HepG2 (cell line): ENCODE data around the gene APLP1. TPM values are rescaled to one million over a fixed set of nuclear protein-coding genes. Genes with fewer than 3 reads are reported as not detected.

ENCODE experiments used
- ESRRA ChIP-seq: sonication (generic); formaldehyde crosslinking; IDR thresholded peaks from 2 replicates; pipeline ENCODE4 v1.5.1; 2020; ENCODE audit warnings: mild to moderate bottlenecking, low read depth, missing genetic modification reagents
- JUND ChIP-seq: sonication (generic); formaldehyde crosslinking; IDR thresholded peaks from 2 replicates; pipeline ENCODE4 v1.8.0; 2022; ENCODE audit warnings: mild to moderate bottlenecking, missing genetic modification reagents
- STAG1 ChIP-seq: sonication (generic); formaldehyde crosslinking; IDR thresholded peaks from 2 replicates; pipeline ENCODE4 v1.4.0; 2020; ENCODE audit warnings: missing genetic modification reagents
- THAP11 ChIP-seq: IDR thresholded peaks from 2 replicates; pipeline ENCODE4 v1.6.1; 2016; ENCODE audit warnings: missing biosample characterization, missing genetic modification reagents
- U2AF2 ChIP-seq: fragments of 200-400 bp; formaldehyde crosslinking; IDR thresholded peaks from 2 replicates; pipeline ENCODE4 v1.6.1; 2017; ENCODE audit warnings: low read depth, mild to moderate bottlenecking, low read length
- ZNF235 ChIP-seq: sonication (generic); formaldehyde crosslinking; IDR thresholded peaks from 2 replicates; pipeline ENCODE4 v1.8.1; 2023; ENCODE audit warnings: mild to moderate bottlenecking, missing genetic modification reagents, borderline replicate concordance
- ZNF326 ChIP-seq: sonication (generic); formaldehyde crosslinking; IDR thresholded peaks from 2 replicates; pipeline ENCODE4 v1.4.0; 2020; ENCODE audit warnings: missing genetic modification reagents, borderline replicate concordance
- ZNF530 ChIP-seq: sonication (generic); formaldehyde crosslinking; IDR thresholded peaks from 2 replicates; pipeline ENCODE4 v1.5.0; 2020; ENCODE audit warnings: low read depth, mild to moderate bottlenecking, missing genetic modification reagents
- ZNF678 ChIP-seq: sonication (generic); formaldehyde crosslinking; IDR thresholded peaks from 2 replicates; pipeline ENCODE4 v1.4.0; 2020; ENCODE audit warnings: mild to moderate bottlenecking, missing genetic modification reagents
- ZNF709 ChIP-seq: sonication (generic); formaldehyde crosslinking; IDR thresholded peaks from 2 replicates; pipeline ENCODE4 v1.5.0; 2020; ENCODE audit warnings: mild to moderate bottlenecking, missing genetic modification reagents
- ZNF839 ChIP-seq: sonication (generic); formaldehyde crosslinking; IDR thresholded peaks from 2 replicates; pipeline ENCODE4 v1.4.0; 2020; ENCODE audit warnings: missing genetic modification reagents, mild to moderate bottlenecking, borderline replicate concordance
- polyA plus RNA-seq, 8 experiments: library from polyadenylated mRNA; depleted of rRNA in 3 of 8; stranded (reverse) in 7 of 8; unstranded in 1 of 8; fragments of >200 nt; fragmentation: Illumina TruSeq in 4 of 8; extraction: Trizol in 4 of 8; gene quantifications; 2 replicates each; pipeline versions ENCODE4 v1.2.1 to v1.2.3, GENCODE V29; 2011 to 2016; ENCODE audit warnings: low read depth in 4 of 8, missing spikeins in 1 of 8, mixed read lengths in 1 of 8; ENCODE audit not compliant: insufficient read depth in 1 of 8
- total RNA-seq, 5 experiments: library from RNA; depleted of rRNA; stranded (reverse); fragments of >200 nt; fragmentation: Illumina TruSeq; extraction: Trizol; gene quantifications; 2 replicates each; pipeline ENCODE4 v1.2.3, GENCODE V29; 2016; ENCODE audit warnings: low read depth in 1 of 5
- TF ChIP-seq, protein P1 (sequence below): IDR thresholded peaks from 2 replicates; pipeline ENCODE4 v1.6.1; 2016; ENCODE audit warnings: mild to moderate bottlenecking
- TF ChIP-seq, protein P2 (sequence below): sonication (generic); formaldehyde crosslinking; IDR thresholded peaks from 2 replicates; pipeline ENCODE4 v1.4.0; 2020; ENCODE audit warnings: mild to moderate bottlenecking, missing genetic modification reagents
- TF ChIP-seq, protein P3 (sequence below): sonication (generic); formaldehyde crosslinking; IDR thresholded peaks from 2 replicates; pipeline ENCODE4 v1.4.0; 2020; ENCODE audit warnings: mild to moderate bottlenecking, missing genetic modification reagents
- TF ChIP-seq, protein P4 (sequence below): sonication (generic); formaldehyde crosslinking; IDR thresholded peaks from 2 replicates; pipeline ENCODE4 v1.4.0; 2020; ENCODE audit warnings: low read depth, mild to moderate bottlenecking, missing genetic modification reagents
- TF ChIP-seq, protein P5 (sequence below): sonication (generic); formaldehyde crosslinking; IDR thresholded peaks from 2 replicates; pipeline ENCODE4 v1.5.0; 2020; ENCODE audit warnings: mild to moderate bottlenecking, missing genetic modification reagents, borderline replicate concordance

APLP1 gene
- total and polyA plus RNA-seq, 2 of the 13 experiments (the other 11 are each of a cell fraction or from before 2014, with no cell fraction given), result 2.0 to 2.9 TPM

DNA sequence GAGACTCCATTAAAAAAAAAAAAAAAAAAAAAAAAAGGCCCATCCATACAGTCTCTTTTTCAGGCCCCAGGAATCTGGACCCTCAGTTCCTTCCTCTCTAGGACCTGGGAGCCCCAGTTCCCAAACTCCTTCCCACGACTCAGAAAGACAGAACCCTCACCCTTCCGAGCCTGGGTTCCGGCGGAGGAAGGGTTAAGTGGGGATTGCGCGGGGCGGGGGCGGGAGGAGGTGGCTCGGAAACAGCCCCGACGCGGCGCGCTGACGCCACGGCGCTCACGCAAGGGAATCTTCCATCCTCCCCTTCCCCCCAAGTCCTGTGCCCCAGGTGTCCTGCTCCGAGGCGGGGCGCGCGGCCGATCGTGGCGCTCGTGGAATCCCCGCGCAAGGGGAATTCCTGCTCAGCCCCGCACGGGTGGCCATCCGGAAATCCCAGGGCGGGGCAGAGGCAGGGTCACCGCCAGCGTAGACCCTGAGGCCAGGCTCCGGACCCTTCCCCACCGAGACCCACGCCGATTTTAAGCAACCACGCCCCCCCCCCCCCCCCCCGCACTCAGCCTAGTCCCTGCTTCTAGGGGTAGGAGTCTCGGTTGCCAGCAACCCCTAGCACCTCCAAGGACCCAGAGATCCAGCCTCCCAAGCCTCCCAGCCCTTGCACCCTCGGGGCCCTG, 31.3 kb downstream of the APLP1 start (continued):
- TF ChIP-seq, protein P1, sequence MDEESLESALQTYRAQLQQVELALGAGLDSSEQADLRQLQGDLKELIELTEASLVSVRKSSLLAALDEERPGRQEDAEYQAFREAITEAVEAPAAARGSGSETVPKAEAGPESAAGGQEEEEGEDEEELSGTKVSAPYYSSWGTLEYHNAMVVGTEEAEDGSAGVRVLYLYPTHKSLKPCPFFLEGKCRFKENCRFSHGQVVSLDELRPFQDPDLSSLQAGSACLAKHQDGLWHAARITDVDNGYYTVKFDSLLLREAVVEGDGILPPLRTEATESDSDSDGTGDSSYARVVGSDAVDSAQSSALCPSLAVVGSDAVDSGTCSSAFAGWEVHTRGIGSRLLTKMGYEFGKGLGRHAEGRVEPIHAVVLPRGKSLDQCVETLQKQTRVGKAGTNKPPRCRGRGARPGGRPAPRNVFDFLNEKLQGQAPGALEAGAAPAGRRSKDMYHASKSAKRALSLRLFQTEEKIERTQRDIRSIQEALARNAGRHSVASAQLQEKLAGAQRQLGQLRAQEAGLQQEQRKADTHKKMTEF (CRISPR knock-in tag), result no peak; the same call in 1 of the 2 replicates
- TF ChIP-seq ZNF839, result no peak
- peak; percentile 61; the same call in 1 of the 2 replicates for TF ChIP-seq THAP11
- no peak for TF ChIP-seq STAG1 (CRISPR knock-in tag)
- TF ChIP-seq U2AF2, result no peak
- TF ChIP-seq, protein P2, sequence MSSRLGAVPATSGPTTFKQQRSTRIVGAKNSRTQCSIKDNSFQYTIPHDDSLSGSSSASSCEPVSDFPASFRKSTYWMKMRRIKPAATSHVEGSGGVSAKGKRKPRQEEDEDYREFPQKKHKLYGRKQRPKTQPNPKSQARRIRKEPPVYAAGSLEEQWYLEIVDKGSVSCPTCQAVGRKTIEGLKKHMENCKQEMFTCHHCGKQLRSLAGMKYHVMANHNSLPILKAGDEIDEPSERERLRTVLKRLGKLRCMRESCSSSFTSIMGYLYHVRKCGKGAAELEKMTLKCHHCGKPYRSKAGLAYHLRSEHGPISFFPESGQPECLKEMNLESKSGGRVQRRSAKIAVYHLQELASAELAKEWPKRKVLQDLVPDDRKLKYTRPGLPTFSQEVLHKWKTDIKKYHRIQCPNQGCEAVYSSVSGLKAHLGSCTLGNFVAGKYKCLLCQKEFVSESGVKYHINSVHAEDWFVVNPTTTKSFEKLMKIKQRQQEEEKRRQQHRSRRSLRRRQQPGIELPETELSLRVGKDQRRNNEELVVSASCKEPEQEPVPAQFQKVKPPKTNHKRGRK, result no peak
- TF ChIP-seq, protein P3, sequence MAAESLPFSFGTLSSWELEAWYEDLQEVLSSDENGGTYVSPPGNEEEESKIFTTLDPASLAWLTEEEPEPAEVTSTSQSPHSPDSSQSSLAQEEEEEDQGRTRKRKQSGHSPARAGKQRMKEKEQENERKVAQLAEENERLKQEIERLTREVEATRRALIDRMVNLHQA (CRISPR knock-in tag), result no peak
- TF ChIP-seq ZNF235 (CRISPR knock-in tag), result no peak
- no peak for TF ChIP-seq ZNF530 (CRISPR knock-in tag)
- TF ChIP-seq JUND (CRISPR knock-in tag), result no peak; the same call in 1 of the 2 replicates
- no peak for TF ChIP-seq ESRRA
- TF ChIP-seq, protein P4, sequence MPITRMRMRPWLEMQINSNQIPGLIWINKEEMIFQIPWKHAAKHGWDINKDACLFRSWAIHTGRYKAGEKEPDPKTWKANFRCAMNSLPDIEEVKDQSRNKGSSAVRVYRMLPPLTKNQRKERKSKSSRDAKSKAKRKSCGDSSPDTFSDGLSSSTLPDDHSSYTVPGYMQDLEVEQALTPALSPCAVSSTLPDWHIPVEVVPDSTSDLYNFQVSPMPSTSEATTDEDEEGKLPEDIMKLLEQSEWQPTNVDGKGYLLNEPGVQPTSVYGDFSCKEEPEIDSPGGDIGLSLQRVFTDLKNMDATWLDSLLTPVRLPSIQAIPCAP (CRISPR knock-in tag), result no peak
- TF ChIP-seq ZNF709 (CRISPR knock-in tag), result no peak
- TF ChIP-seq, protein P5, sequence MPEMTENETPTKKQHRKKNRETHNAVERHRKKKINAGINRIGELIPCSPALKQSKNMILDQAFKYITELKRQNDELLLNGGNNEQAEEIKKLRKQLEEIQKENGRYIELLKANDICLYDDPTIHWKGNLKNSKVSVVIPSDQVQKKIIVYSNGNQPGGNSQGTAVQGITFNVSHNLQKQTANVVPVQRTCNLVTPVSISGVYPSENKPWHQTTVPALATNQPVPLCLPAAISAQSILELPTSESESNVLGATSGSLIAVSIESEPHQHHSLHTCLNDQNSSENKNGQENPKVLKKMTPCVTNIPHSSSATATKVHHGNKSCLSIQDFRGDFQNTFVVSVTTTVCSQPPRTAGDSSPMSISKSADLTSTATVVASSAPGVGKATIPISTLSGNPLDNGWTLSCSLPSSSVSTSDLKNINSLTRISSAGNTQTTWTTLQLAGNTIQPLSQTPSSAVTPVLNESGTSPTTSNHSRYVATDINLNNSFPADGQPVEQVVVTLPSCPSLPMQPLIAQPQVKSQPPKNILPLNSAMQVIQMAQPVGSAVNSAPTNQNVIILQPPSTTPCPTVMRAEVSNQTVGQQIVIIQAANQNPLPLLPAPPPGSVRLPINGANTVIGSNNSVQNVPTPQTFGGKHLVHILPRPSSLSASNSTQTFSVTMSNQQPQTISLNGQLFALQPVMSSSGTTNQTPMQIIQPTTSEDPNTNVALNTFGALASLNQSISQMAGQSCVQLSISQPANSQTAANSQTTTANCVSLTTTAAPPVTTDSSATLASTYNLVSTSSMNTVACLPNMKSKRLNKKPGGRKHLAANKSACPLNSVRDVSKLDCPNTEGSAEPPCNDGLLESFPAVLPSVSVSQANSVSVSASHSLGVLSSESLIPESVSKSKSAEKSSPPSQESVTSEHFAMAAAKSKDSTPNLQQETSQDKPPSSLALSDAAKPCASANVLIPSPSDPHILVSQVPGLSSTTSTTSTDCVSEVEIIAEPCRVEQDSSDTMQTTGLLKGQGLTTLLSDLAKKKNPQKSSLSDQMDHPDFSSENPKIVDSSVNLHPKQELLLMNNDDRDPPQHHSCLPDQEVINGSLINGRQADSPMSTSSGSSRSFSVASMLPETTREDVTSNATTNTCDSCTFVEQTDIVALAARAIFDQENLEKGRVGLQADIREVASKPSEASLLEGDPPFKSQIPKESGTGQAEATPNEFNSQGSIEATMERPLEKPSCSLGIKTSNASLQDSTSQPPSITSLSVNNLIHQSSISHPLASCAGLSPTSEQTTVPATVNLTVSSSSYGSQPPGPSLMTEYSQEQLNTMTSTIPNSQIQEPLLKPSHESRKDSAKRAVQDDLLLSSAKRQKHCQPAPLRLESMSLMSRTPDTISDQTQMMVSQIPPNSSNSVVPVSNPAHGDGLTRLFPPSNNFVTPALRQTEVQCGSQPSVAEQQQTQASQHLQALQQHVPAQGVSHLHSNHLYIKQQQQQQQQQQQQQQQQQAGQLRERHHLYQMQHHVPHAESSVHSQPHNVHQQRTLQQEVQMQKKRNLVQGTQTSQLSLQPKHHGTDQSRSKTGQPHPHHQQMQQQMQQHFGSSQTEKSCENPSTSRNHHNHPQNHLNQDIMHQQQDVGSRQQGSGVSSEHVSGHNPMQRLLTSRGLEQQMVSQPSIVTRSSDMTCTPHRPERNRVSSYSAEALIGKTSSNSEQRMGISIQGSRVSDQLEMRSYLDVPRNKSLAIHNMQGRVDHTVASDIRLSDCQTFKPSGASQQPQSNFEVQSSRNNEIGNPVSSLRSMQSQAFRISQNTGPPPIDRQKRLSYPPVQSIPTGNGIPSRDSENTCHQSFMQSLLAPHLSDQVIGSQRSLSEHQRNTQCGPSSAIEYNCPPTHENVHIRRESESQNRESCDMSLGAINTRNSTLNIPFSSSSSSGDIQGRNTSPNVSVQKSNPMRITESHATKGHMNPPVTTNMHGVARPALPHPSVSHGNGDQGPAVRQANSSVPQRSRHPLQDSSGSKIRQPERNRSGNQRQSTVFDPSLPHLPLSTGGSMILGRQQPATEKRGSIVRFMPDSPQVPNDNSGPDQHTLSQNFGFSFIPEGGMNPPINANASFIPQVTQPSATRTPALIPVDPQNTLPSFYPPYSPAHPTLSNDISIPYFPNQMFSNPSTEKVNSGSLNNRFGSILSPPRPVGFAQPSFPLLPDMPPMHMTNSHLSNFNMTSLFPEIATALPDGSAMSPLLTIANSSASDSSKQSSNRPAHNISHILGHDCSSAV, result no peak
- TF ChIP-seq ZNF678 (CRISPR knock-in tag), result no peak
- TF ChIP-seq ZNF326 (CRISPR knock-in tag), result no peak
